Prostate gland (tissue), 2 donors: Measurements from ENCODE around the gene RGS3. TPM values are rescaled to one million over a fixed set of nuclear protein-coding genes. Genes with fewer than 3 reads are reported as not detected.

Source experiments
- DNase-seq: peaks from one replicate; pipeline ENCODE4 v3.0.0-alpha.2; 2019; ENCODE audit warnings: low spot score
- H3K27ac ChIP-seq, 2 donors: fragments of 200-600 bp; sonication (generic); 2 replicates each; pipeline ENCODE4 v1.5.1; 2017 to 2019
- H3K27me3 ChIP-seq: fragments of 200-600 bp; sonication (generic); replicated peaks from 2 replicates; pipeline ENCODE4 v1.5.1; 2019; ENCODE audit not compliant: insufficient read depth
- H3K36me3 ChIP-seq, 2 donors: fragments of 200-600 bp; sonication (generic); 1 replicate in 1 of 2; 2 replicates in 1 of 2; pipeline versions ENCODE4 v1.5.1 to v1.8.1; 2017 to 2019
- H3K4me1 ChIP-seq: fragments of 200-600 bp; sonication (generic); replicated peaks from 2 replicates; pipeline ENCODE4 v1.5.1; 2019
- H3K4me3 ChIP-seq, 2 donors: fragments of 200-600 bp; sonication (generic); 2 replicates each; pipeline ENCODE4 v1.5.1; 2017 to 2019
- H3K9me3 ChIP-seq: fragments of 200-600 bp; sonication (generic); 2 replicates; pipeline ENCODE4 v1.5.1; 2017
- CTCF ChIP-seq, 4 experiments: fragments of 200-600 bp in 2 of 4; fragments of 450-650 bp in 2 of 4; sonication (generic) in 2 of 4; IDR thresholded peaks; 1 replicate in 3 of 4; 2 replicates in 1 of 4; pipeline ENCODE4 v1.5.1; 2016 to 2019; ENCODE audit warnings: antibody characterized with exemption in 4 of 4, mild to moderate bottlenecking in 2 of 4, moderate library complexity in 2 of 4
- POLR2A ChIP-seq: fragments of 450-650 bp; IDR thresholded peaks from one replicate; pipeline ENCODE4 v1.6.1; 2016; ENCODE audit warnings: antibody characterized with exemption, mild to moderate bottlenecking
- POLR2AphosphoS5 ChIP-seq: sonication (generic); formaldehyde crosslinking; IDR thresholded peaks from one replicate; pipeline ENCODE4 v1.6.1; 2017; ENCODE audit warnings: antibody characterized with exemption
- WGBS: methylation state at CpG from one replicate; pipeline ENCODE4 v1.1.5; 2018; 5-methylcytosine and 5-hydroxymethylcytosine counted together
- intact Hi-C: fragments of 100-400 bp; cut with DNase I; formaldehyde crosslinking; loops from one replicate; pipeline ENCODE4 v1.14.2; 2022
- total RNA-seq, 2 donors: library from RNA; depleted of rRNA; stranded (reverse); fragments of >200 nt; gene quantifications; one replicate each; pipeline ENCODE4 v1.1.0, GENCODE V29; 2016

The RGS3 gene
- total RNA-seq, 2 donors from 2014 or later = 26.5 to 98.9 TPM

GRCh38 chr9:113646491-113646890 lies 183.0 kb downstream of the RGS3 start:
- Histone ChIP-seq H3K27ac (no peak overlapping the region), H3K4me1 (no peaks in the 10 kb centered on the region), H3K4me3 (no peak overlapping the region), H3K27me3 (no peaks in the 10 kb centered on the region), H3K36me3 (no peaks in the 10 kb centered on the region), H3K9me3 (no peaks in the 10 kb centered on the region)
- 86% methylated on average over 7 of the region's 7 CpGs for WGBS
- no peak for DNase-seq
- TF ChIP-seq POLR2AphosphoS5 (no peak), POLR2A (no peak), CTCF (IDR thresholded peaks at IDR 0.05) (no peak)
- intact Hi-C loops = no loop called here

Other genes starting within 250 kb of the RGS3 start
- 10 to 100 TPM; 22.5 to 25.7 TPM for gene FKBP15, start 242.4 kb upstream of the RGS3 start, total RNA-seq
- 10 to 100 TPM; 22.8 to 68.5 TPM for gene SLC31A1, start 242.2 kb upstream of the RGS3 start, total RNA-seq
- gene CDC26, start 188.2 kb upstream of the RGS3 start, total RNA-seq = 10 to 100 TPM; 17.8 to 21.2 TPM
- gene PRPF4, start 188.1 kb upstream of the RGS3 start, total RNA-seq = 10 to 100 TPM; 25.0 to 27.1 TPM
- gene RNF183, start 160.4 kb upstream of the RGS3 start, total RNA-seq = under 1 TPM in 1 of 2 donors, not detected in 1; 0.57 TPM
- gene WDR31, start 123.5 kb upstream of the RGS3 start, total RNA-seq = 1 to 10 TPM; 5.1 to 6.4 TPM
- gene BSPRY, start 114.2 kb upstream of the RGS3 start, total RNA-seq = 10 to 100 TPM in 1 of 2 donors, 1 to 10 TPM in 1; 8.4 to 21.8 TPM
- 10 to 100 TPM; 52.2 to 72.1 TPM for gene HDHD3, start 86.7 kb upstream of the RGS3 start, total RNA-seq
- gene ALAD, start 62.4 kb upstream of the RGS3 start, total RNA-seq = 100 to 1,000 TPM in 1 of 2 donors, 10 to 100 TPM in 1; 59.8 to 103 TPM
- 10 to 100 TPM; 42.7 to 61.9 TPM for gene POLE3, start 53.1 kb upstream of the RGS3 start, total RNA-seq
- 10 to 100 TPM in 1 of 2 donors, 1 to 10 TPM in 1; 3.7 to 11.0 TPM for gene C9orf43, start 53.0 kb upstream of the RGS3 start, total RNA-seq